OCI-LY1 (cell line): ENCODE results near the gene ZNF827.

Source experiments
- H2AFZ ChIP-seq: fragments of 200-600 bp; sonication (generic), shearing (Covaris generic); 2 replicates; pipeline ENCODE4 v1.6.0; 2014; ENCODE audit warnings: antibody characterized with exemption, mild to moderate bottlenecking, low read length
- H3F3A ChIP-seq: fragments of 200-600 bp; sonication (generic), shearing (Covaris generic); 2 replicates; pipeline ENCODE4 v1.6.0; 2014; ENCODE audit warnings: mild to moderate bottlenecking, antibody characterized with exemption, low read length, moderate library complexity; ENCODE audit not compliant: insufficient read depth
- H3K27ac ChIP-seq: fragments of 200-600 bp; sonication (generic); 2 replicates; pipeline ENCODE4 v1.5.1; 2014; ENCODE audit warnings: low read length, mixed run types, mild to moderate bottlenecking, low read depth; ENCODE audit not compliant: poor library complexity, severe bottlenecking
- H3K27me3 ChIP-seq: fragments of 200-600 bp; sonication (generic); 2 replicates; pipeline ENCODE4 v1.6.0; 2014; ENCODE audit warnings: antibody characterized with exemption, mild to moderate bottlenecking, low read length, moderate library complexity; ENCODE audit not compliant: insufficient read depth
- H3K36me3 ChIP-seq: fragments of 200-600 bp; sonication (generic); 2 replicates; pipeline ENCODE4 v1.6.1; 2014; ENCODE audit warnings: mild to moderate bottlenecking, antibody characterized with exemption, low read length, moderate library complexity, mixed read lengths; ENCODE audit not compliant: insufficient read depth
- H3K4me1 ChIP-seq: fragments of 200-600 bp; sonication (generic); 2 replicates; pipeline ENCODE4 v1.5.1; 2014; ENCODE audit warnings: mild to moderate bottlenecking, low read length, moderate library complexity; ENCODE audit not compliant: insufficient read depth, severe bottlenecking
- H3K4me2 ChIP-seq: fragments of 200-600 bp; sonication (generic), shearing (Covaris generic); 2 replicates; pipeline ENCODE4 v1.6.1; 2014; ENCODE audit warnings: low read length
- H3K4me3 ChIP-seq: fragments of 200-600 bp; sonication (generic); 2 replicates; pipeline ENCODE4 v1.5.1; 2014; ENCODE audit warnings: low read length, low read depth, mild to moderate bottlenecking, mixed read lengths; ENCODE audit not compliant: poor library complexity, severe bottlenecking
- H3K79me2 ChIP-seq: fragments of 200-600 bp; shearing (Covaris generic); 2 replicates; pipeline ENCODE4 v1.6.1; 2016; ENCODE audit warnings: mixed run types, low read length, mixed read lengths; ENCODE audit not compliant: insufficient read depth
- H3K9ac ChIP-seq: fragments of 200-600 bp; sonication (generic), shearing (Covaris generic); 2 replicates; pipeline ENCODE4 v1.6.1; 2014; ENCODE audit warnings: mild to moderate bottlenecking, low read length, mixed read lengths
- H3K9me2 ChIP-seq: fragments of 200-600 bp; sonication (generic), shearing (Covaris generic); 2 replicates; pipeline ENCODE4 v1.6.1; 2014; ENCODE audit warnings: low read depth, mild to moderate bottlenecking, low read length, mixed read lengths
- H3K9me3 ChIP-seq: fragments of 200-600 bp; shearing (Covaris generic); 2 replicates; pipeline ENCODE4 v1.6.1; 2014; ENCODE audit warnings: low read length, mixed read lengths
- H4K20me1 ChIP-seq: fragments of 200-600 bp; sonication (generic), shearing (Covaris generic); 2 replicates; pipeline ENCODE4 v1.6.0; 2016; ENCODE audit warnings: mild to moderate bottlenecking, low read length; ENCODE audit not compliant: insufficient read depth
- CTCF ChIP-seq: fragments of 200-600 bp; sonication (generic), shearing (Covaris generic); IDR thresholded peaks from 2 replicates; pipeline ENCODE4 v1.5.1; 2017; ENCODE audit warnings: mild to moderate bottlenecking, antibody characterized with exemption, low read length, moderate library complexity, mixed read lengths
- EZH2 ChIP-seq: fragments of 200-600 bp; sonication (generic), shearing (Covaris generic); IDR thresholded peaks from 2 replicates; pipeline ENCODE4 v1.8.0; 2017; ENCODE audit warnings: borderline replicate concordance, mixed run types, mild to moderate bottlenecking, antibody characterized with exemption, low read length, moderate library complexity, mixed read lengths

ZNF827 gene

GRCh38 chr4:145827885-145828284, 110.7 kb downstream of the ZNF827 start:
- no peaks in the 10 kb centered on the region for H3K9me2 ChIP-seq
- no peak overlapping the region for H3K4me2 ChIP-seq
- peaks cover 25% of the 10 kb centered on the region; the same call in 1 of the 2 replicates for H3K36me3 ChIP-seq
- no peak overlapping the region for H2AFZ ChIP-seq
- H3K9ac ChIP-seq: no peak overlapping the region
- no peaks in the 10 kb centered on the region for H3F3A ChIP-seq
- H3K79me2 ChIP-seq: no peaks in the 10 kb centered on the region
- H3K4me1 ChIP-seq: peaks cover 28% of the 10 kb centered on the region
- no peaks in the 10 kb centered on the region for H3K27me3 ChIP-seq
- TF ChIP-seq CTCF (no peak), EZH2 (no peak)
- no peak overlapping the region for H3K27ac ChIP-seq
- no peaks in the 10 kb centered on the region for H4K20me1 ChIP-seq
- no peaks in the 10 kb centered on the region for H3K9me3 ChIP-seq
- H3K4me3 ChIP-seq: no peak overlapping the region

GRCh38 chr4:145825255-145825654, 113.4 kb downstream of the ZNF827 start:
- peaks cover 39% of the 10 kb centered on the region for H3K4me1 ChIP-seq
- H3F3A ChIP-seq: no peaks in the 10 kb centered on the region
- H3K27me3 ChIP-seq: no peaks in the 10 kb centered on the region
- H3K9ac ChIP-seq: no peak overlapping the region
- H3K9me2 ChIP-seq: no peaks in the 10 kb centered on the region
- no peak overlapping the region for H3K4me3 ChIP-seq
- no peaks in the 10 kb centered on the region for H3K9me3 ChIP-seq
- TF ChIP-seq EZH2: no peak
- TF ChIP-seq CTCF: no peak
- H2AFZ ChIP-seq: no peak overlapping the region
- no peak overlapping the region for H3K4me2 ChIP-seq
- no peaks in the 10 kb centered on the region for H4K20me1 ChIP-seq
- peaks cover 26% of the 10 kb centered on the region; the same call in 1 of the 2 replicates for H3K36me3 ChIP-seq
- H3K27ac ChIP-seq: no peak overlapping the region
- H3K79me2 ChIP-seq: no peaks in the 10 kb centered on the region

- Histone ChIP-seq H3K27me3 (no peaks in the 10 kb centered on the region), H2AFZ (no peak overlapping the region), H3K9ac (no peak overlapping the region), H3F3A (no peaks in the 10 kb centered on the region), H3K9me2 (no peaks in the 10 kb centered on the region), H3K79me2 (no peaks in the 10 kb centered on the region), H3K4me1 (peaks cover 39% of the 10 kb centered on the region), H3K36me3 (peaks cover 26% of the 10 kb centered on the region; the same call in 1 of the 2 replicates), H4K20me1 (no peaks in the 10 kb centered on the region), H3K4me2 (no peak overlapping the region), H3K9me3 (no peaks in the 10 kb centered on the region), H3K27ac (no peak overlapping the region), H3K4me3 (no peak overlapping the region)
- TF ChIP-seq EZH2: no peak
These were observed 114.2 kb downstream of the ZNF827 start for GRCh38 chr4:145824463-145824862.

- Histone ChIP-seq H3K27ac (peak overlapping the region; percentile 38), H3K4me2 (no peak overlapping the region), H3K79me2 (no peaks in the 10 kb centered on the region), H3F3A (no peaks in the 10 kb centered on the region), H3K27me3 (no peaks in the 10 kb centered on the region), H3K4me3 (no peak overlapping the region), H3K36me3 (peaks cover 26% of the 10 kb centered on the region; the same call in 1 of the 2 replicates), H3K9me2 (no peaks in the 10 kb centered on the region), H3K4me1 (peaks cover 40% of the 10 kb centered on the region), H3K9ac (no peak overlapping the region), H4K20me1 (no peaks in the 10 kb centered on the region), H2AFZ (no peak overlapping the region), H3K9me3 (no peaks in the 10 kb centered on the region)
- no peak for TF ChIP-seq CTCF
- TF ChIP-seq EZH2: no peak
These were observed 114.9 kb downstream of the ZNF827 start for GRCh38 chr4:145823743-145824142.
